Mammary epithelial cell (primary cell): Measurements from ENCODE around the gene RUFY1.

Experiments used
- CTCF ChIP-seq, 2 donors: IDR thresholded peaks in 1 of 2; conservative IDR thresholded peaks in 1 of 2; 2 replicates each; pipeline ENCODE4 v1.5.1; 2011 to 2012; ENCODE audit warnings: inconsistent platforms in 2 of 2, low read length in 2 of 2, mild to moderate bottlenecking in 2 of 2, control low read depth in 1 of 2, low read depth in 1 of 2; ENCODE audit not compliant: insufficient read depth in 1 of 2; ENCODE audit errors: extremely low read depth in 1 of 2
- EZH2 ChIP-seq: IDR thresholded peaks from 2 replicates; pipeline ENCODE4 v1.6.1; 2012; ENCODE audit warnings: low read length, inconsistent platforms, borderline replicate concordance

GRCh38 chr5:179618923-179619554 lies 68.7 kb downstream of the RUFY1 start:
- TF ChIP-seq CTCF (conservative IDR thresholded peaks at IDR 0.05 in 1 of 2, IDR thresholded peaks at IDR 0.05 in 1 of 2; ENCODE audit: extremely low read depth in 1 of 2, insufficient read depth in 1 of 2, low read depth in 1 of 2, low read length in 2 of 2): no peak
- TF ChIP-seq EZH2: no peak
